HCT116 (cell line): ENCODE measurements around the gene FAM53B. TPM values are rescaled to one million over a fixed set of nuclear protein-coding genes. Genes with fewer than 3 reads are reported as not detected.

Experiments
- ATAC-seq: fragments of 200-7000 bp; cut with Tn5 transposase; 2 replicates; pipeline ENCODE4 v1.9.1; 2020; ENCODE audit warnings: mild to moderate bottlenecking, moderate library complexity
- BruUV-seq: library from RNA; stranded (reverse); fragments of 400-500 nt; replicated peaks from 2 replicates; lab custom pipeline; 2021; lab: Mats Ljungman, UMichigan
- CTCF ChIA-PET: fragments of 300-600 bp; sonication (Branson Sonifier 250); formaldehyde crosslinking; loops from one replicate; lab custom pipeline; 2021; ENCODE audit warnings: antibody characterized with exemption; lab: Charles Lee
- POLR2A ChIA-PET: fragments of 300-600, 350-600 bp; sonication (Branson Sonifier 250); formaldehyde crosslinking; loops from one replicate; lab custom pipeline; 2021; ENCODE audit warnings: antibody characterized with exemption; lab: Charles Lee
- RAD21 ChIA-PET, 2 experiments: fragments of 300-600 bp; sonication (Branson Sonifier 250); formaldehyde crosslinking; loops; one replicate each; lab custom pipeline; 2023; ENCODE audit warnings: low total read pairs in 2 of 2; ENCODE audit not compliant: uncharacterized antibody in 2 of 2, unreplicated experiment in 2 of 2, low non-redundant PET in 1 of 2; lab: Charles Lee
- DNase-seq: peaks from one replicate; pipeline ENCODE4 v3.0.0-alpha.2; 2010; ENCODE audit warnings: low read depth, low spot score
- H2AFZ ChIP-seq: fragments of 200-600 bp; shearing (Covaris generic), sonication (generic); 2 replicates; pipeline ENCODE4 v1.6.1; 2017; ENCODE audit warnings: low read depth, mixed run types, mixed read lengths, antibody characterized with exemption, low read length; ENCODE audit not compliant: poor library complexity, severe bottlenecking
- H3K27ac ChIP-seq: 2 replicates; pipeline ENCODE4 v1.5.1; 2012; ENCODE audit warnings: low read depth, low read length
- H3K27me3 ChIP-seq: fragments of 200-600 bp; sonication (generic); 2 replicates; pipeline ENCODE4 v1.6.1; 2016; ENCODE audit warnings: mixed run types, low read length, mixed read lengths; ENCODE audit not compliant: insufficient read depth
- H3K36me3 ChIP-seq, 2 experiments: fragments of 200-500 bp in 1 of 2; fragments of 200-600 bp in 1 of 2; sonication (Bioruptor generic) in 1 of 2; sonication (generic) in 1 of 2; 2 replicates each; pipeline versions ENCODE4 v1.5.1 to v1.6.1; 2014 to 2016; ENCODE audit warnings: low read length in 2 of 2, inconsistent platforms in 1 of 2, mixed read lengths in 1 of 2, mixed run types in 1 of 2; ENCODE audit not compliant: insufficient read depth in 2 of 2, control insufficient read depth in 1 of 2
- H3K4me1 ChIP-seq, 2 experiments: fragments of 200-600 bp in 1 of 2; sonication (generic) in 1 of 2; 2 replicates each; pipeline versions ENCODE4 v1.5.1 to v1.6.1; 2012 to 2017; ENCODE audit warnings: low read length in 2 of 2, inconsistent platforms in 1 of 2, mild to moderate bottlenecking in 1 of 2, mixed read lengths in 1 of 2, mixed run types in 1 of 2, moderate library complexity in 1 of 2; ENCODE audit not compliant: insufficient read depth in 2 of 2, control insufficient read depth in 1 of 2
- H3K4me2 ChIP-seq: fragments of 200-600 bp; sonication (generic); 2 replicates; pipeline ENCODE4 v1.6.1; 2017; ENCODE audit warnings: mixed run types, low read length, mixed read lengths
- H3K4me3 ChIP-seq, 2 experiments: fragments of 200-600 bp in 1 of 2; sonication (generic) in 1 of 2; replicated peaks in 1 of 2; 2 replicates each; pipeline ENCODE4 v1.5.1; 2011 to 2016; ENCODE audit warnings: low read length in 2 of 2, control low read depth in 1 of 2, low read depth in 1 of 2, mild to moderate bottlenecking in 1 of 2, mixed read lengths in 1 of 2, mixed run types in 1 of 2
- H3K79me2 ChIP-seq: fragments of 200-600 bp; sonication (generic); 2 replicates; pipeline ENCODE4 v1.6.1; 2017; ENCODE audit warnings: mild to moderate bottlenecking, mixed run types, low read length, moderate library complexity, mixed read lengths; ENCODE audit not compliant: insufficient read depth
- H3K9ac ChIP-seq: fragments of 200-600 bp; sonication (generic); 2 replicates; pipeline ENCODE4 v1.6.1; 2016; ENCODE audit warnings: low read length, mixed read lengths
- H3K9me2 ChIP-seq: fragments of 200-600 bp; sonication (generic), shearing (Covaris generic); 2 replicates; pipeline ENCODE4 v1.6.1; 2017; ENCODE audit warnings: mixed run types, mild to moderate bottlenecking, moderate library complexity; ENCODE audit not compliant: insufficient read depth
- H3K9me3 ChIP-seq, 2 experiments: fragments of 200-500 bp in 1 of 2; fragments of 200-600 bp in 1 of 2; sonication (Bioruptor generic) in 1 of 2; sonication (generic) in 1 of 2; 2 replicates each; pipeline ENCODE4 v1.6.1; 2014 to 2017; ENCODE audit warnings: low read length in 2 of 2, mixed read lengths in 2 of 2, inconsistent platforms in 1 of 2, low read depth in 1 of 2, mild to moderate bottlenecking in 1 of 2, mixed run types in 1 of 2, moderate library complexity in 1 of 2; ENCODE audit not compliant: control insufficient read depth in 1 of 2, insufficient read depth in 1 of 2
- H4K20me1 ChIP-seq: fragments of 200-600 bp; sonication (generic), shearing (Covaris generic); 2 replicates; pipeline ENCODE4 v1.6.1; 2017; ENCODE audit warnings: mixed run types, mild to moderate bottlenecking, moderate library complexity; ENCODE audit not compliant: insufficient read depth
- CEBPB ChIP-seq: IDR thresholded peaks from 2 replicates; pipeline ENCODE4 v1.6.1; 2012; ENCODE audit warnings: low read depth
- EZH2phosphoT487 ChIP-seq: fragments of 200-600 bp; IDR thresholded peaks from 2 replicates; pipeline ENCODE4 v1.6.1; 2018; ENCODE audit warnings: antibody characterized with exemption, borderline replicate concordance
- FOSL1 ChIP-seq: IDR thresholded peaks from 2 replicates; pipeline ENCODE4 v1.6.1; 2012; ENCODE audit warnings: low read depth
- SIN3A ChIP-seq: IDR thresholded peaks from 2 replicates; pipeline ENCODE4 v1.6.1; 2012; ENCODE audit warnings: low read depth
- SP1 ChIP-seq: IDR thresholded peaks from 2 replicates; pipeline ENCODE4 v1.6.1; 2012; ENCODE audit warnings: low read depth
- SRF ChIP-seq: IDR thresholded peaks from 2 replicates; pipeline ENCODE4 v1.6.1; 2012; ENCODE audit warnings: low read depth
- YY1 ChIP-seq: IDR thresholded peaks from 2 replicates; pipeline ENCODE4 v1.6.1; 2011; ENCODE audit warnings: low read length, low read depth, moderate library complexity, mild to moderate bottlenecking; ENCODE audit not compliant: insufficient replicate concordance; ENCODE audit errors: extremely low read depth
- ZFX ChIP-seq: fragments of 450-650 bp; IDR thresholded peaks from 2 replicates; pipeline ENCODE4 v1.6.1; 2017
- ZNF274 ChIP-seq: fragments of 200-500 bp; sonication (Bioruptor generic); IDR thresholded peaks from 2 replicates; pipeline ENCODE4 v1.6.1; 2014; ENCODE audit warnings: mild to moderate bottlenecking, low read depth, low read length, inconsistent platforms
- intact Hi-C: fragments of 100-400 bp; cut with micrococcal nuclease; formaldehyde crosslinking; loops from 2 replicates; pipeline ENCODE4 v1.10.0; 2022
- total RNA-seq: library from RNA; stranded (reverse); gene quantifications from one replicate; pipeline ENCODE4 v1.2.1, GENCODE V29; 2021; ENCODE audit not compliant: unreplicated experiment
- TF ChIP-seq, protein P1 (sequence below): IDR thresholded peaks from 2 replicates; pipeline ENCODE4 v1.6.1; 2011; ENCODE audit warnings: mild to moderate bottlenecking, low read length, moderate library complexity; ENCODE audit not compliant: insufficient replicate concordance; ENCODE audit errors: extremely low read depth
- TF ChIP-seq, protein P2 (sequence below): IDR thresholded peaks from 2 replicates; pipeline ENCODE4 v1.6.1; 2012

FAM53B gene
- total RNA-seq, 1 experiment from 2014 or later, result 19.6 TPM

DNA sequence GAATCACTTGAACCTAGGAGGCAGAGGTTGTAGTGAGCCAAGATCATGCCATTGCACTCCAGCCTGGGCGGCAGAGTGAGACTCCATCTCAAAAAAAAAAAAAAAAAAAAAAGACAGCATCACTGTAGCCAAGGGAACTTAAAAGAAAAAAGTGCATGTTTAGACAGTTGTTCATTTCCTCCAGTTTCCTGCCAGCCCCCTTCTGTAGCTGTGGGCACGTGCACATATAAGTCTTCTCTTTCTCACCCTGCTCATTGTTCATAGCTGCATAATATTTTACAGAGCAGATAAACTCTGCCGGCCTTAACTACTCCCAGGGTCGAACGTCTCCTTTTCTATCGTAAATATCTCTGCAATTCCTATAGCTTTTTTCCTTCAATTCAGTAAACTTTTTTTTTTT lies 149.9 kb downstream of the FAM53B start:
- intact Hi-C loops, result no loop called here
- no peaks in the 10 kb centered on the region for H3K9me2 ChIP-seq
- no peak overlapping the region for H3K4me2 ChIP-seq
- no peak overlapping the region for H2AFZ ChIP-seq
- no peaks in the 10 kb centered on the region for H4K20me1 ChIP-seq
- no peak overlapping the region for H3K27ac ChIP-seq
- ATAC-seq (no peak), DNase-seq (no peak)
- POLR2A ChIA-PET, result no interaction called here
- no peaks in the 10 kb centered on the region for H3K79me2 ChIP-seq
- no peak overlapping the region for H3K9ac ChIP-seq
- no peak overlapping the region for H3K4me3 ChIP-seq
- no peaks in the 10 kb centered on the region for H3K27me3 ChIP-seq
- RAD21 ChIA-PET, result no interaction called here
- H3K4me1 ChIP-seq, result peaks cover 8 to 10% of the 10 kb centered on the region in 2 experiments; a peak in 3 of 4 replicates
- H3K36me3 ChIP-seq, result no peaks in the 10 kb centered on the region
- CTCF ChIA-PET, result no interaction called here
- TF ChIP-seq SRF (no peak), ZNF274 (no peak), FOSL1 (no peak), SIN3A (no peak), EZH2phosphoT487 (no peak), YY1 (no peak), SP1 (no peak), ZFX (no peak), CEBPB (no peak)
- TF ChIP-seq, protein P1, sequence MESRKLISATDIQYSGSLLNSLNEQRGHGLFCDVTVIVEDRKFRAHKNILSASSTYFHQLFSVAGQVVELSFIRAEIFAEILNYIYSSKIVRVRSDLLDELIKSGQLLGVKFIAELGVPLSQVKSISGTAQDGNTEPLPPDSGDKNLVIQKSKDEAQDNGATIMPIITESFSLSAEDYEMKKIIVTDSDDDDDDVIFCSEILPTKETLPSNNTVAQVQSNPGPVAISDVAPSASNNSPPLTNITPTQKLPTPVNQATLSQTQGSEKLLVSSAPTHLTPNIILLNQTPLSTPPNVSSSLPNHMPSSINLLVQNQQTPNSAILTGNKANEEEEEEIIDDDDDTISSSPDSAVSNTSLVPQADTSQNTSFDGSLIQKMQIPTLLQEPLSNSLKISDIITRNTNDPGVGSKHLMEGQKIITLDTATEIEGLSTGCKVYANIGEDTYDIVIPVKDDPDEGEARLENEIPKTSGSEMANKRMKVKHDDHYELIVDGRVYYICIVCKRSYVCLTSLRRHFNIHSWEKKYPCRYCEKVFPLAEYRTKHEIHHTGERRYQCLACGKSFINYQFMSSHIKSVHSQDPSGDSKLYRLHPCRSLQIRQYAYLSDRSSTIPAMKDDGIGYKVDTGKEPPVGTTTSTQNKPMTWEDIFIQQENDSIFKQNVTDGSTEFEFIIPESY, result no peak
- TF ChIP-seq, protein P2, sequence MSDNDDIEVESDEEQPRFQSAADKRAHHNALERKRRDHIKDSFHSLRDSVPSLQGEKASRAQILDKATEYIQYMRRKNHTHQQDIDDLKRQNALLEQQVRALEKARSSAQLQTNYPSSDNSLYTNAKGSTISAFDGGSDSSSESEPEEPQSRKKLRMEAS, result no peak
- no TSS peak for BruUV-seq
- no peaks in the 10 kb centered on the region for H3K9me3 ChIP-seq
